Measurements from ENCODE around the gene PODXL.
"Not testable (repeated sequence)": the region's sequence is repeated elsewhere in the genome, so short reads cannot be mapped to it uniquely, and the experiment has no call there.

Gene PODXL

DNA sequence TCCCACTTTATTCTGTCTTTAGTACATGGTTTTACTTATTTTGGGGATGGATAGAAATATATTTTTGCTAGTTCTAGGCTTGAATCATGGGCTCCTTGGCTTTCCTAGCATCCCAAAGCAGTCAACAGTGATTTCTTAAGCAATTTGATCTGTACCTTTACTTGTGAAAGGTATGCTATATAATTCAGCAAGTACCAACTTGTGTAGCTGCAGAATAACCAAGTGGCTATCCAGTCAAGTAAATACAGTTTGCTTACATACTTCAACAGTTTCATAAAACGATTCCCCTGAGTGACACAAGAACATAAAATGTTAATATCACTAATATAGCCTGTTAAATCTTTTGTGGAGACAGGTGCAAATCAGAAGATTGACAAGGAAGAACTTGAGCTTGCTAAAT lies 67.2 kb downstream of the PODXL start:
- no peak for DNase-seq

DNA sequence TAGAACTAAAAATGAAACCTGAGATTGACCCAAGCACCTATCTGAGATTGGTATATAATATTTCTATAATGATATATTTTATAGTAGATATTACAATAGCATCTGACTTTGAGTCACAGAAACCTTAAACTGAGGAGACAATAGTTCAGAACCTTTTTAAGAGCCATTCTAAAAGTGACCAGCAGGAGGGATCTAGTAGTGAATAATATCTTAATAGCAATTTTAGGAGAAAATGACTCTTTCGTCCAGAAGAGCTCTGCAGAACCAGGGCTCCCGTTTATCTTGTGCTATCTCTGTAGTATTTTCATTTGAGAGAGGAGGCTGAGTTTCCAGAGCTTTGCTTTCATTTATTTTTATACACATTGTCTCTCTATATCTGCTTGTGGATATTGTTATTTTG lies 68.1 kb downstream of the PODXL start:
- no peak for DNase-seq

DNA sequence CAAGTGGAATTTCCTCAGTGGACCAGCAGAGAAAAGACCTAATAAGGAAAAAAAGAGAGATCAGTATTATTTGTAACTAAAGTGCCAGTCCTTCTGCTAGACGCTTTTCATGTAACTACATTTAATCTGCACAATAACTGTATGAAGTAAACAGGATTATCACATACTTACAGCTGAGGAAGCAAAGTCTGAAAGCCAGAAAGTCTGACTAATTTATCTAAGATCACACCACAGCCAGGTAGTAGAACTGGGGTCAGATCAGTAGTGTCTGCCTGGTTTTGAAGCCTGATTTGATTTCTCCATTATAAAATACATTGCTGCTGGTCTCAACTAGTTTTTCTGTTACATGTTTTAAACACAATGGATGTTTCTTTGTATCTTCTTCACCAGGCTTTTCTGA lies 69.2 kb downstream of the PODXL start:
- DNase-seq = no peak

DNA sequence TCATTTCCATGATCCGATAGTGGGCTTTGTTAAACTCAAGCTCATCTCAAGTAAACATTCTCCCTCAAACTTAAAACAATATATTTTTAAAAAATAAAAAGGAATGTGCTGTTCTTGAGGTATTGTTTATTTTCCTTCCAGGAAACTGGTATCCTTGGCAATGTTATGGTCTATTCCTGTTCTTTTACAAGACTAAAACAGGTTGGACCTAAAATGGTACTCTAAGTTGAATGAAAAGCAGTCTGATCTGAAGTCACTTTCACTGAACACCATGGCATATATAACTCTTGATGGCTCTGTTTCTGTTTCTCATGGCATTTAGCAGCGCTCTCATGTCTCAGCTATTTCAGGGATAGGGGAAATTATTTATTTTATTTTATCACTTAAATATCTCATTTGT lies 70.1 kb downstream of the PODXL start:
- DNase-seq = no peak

DNA sequence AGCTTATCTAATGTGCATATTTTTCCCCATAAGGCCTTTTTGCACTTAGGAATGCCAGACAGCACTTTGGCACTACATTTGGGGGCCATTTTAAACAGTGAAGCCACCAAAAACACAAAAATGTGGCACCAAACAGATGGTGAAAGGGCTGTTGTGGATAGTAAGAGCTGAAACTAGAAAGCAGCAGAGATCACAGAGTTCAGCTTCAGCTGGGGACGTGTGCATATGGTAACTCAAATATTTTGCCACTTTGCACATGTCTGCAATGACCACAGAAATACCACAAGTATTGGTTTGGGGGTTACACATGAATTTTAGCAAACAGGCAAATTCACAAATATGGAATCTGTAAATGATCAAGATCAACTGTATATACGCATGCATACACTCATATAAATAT lies 72.8 kb downstream of the PODXL start:
- DNase-seq = peak; percentile 27

DNA sequence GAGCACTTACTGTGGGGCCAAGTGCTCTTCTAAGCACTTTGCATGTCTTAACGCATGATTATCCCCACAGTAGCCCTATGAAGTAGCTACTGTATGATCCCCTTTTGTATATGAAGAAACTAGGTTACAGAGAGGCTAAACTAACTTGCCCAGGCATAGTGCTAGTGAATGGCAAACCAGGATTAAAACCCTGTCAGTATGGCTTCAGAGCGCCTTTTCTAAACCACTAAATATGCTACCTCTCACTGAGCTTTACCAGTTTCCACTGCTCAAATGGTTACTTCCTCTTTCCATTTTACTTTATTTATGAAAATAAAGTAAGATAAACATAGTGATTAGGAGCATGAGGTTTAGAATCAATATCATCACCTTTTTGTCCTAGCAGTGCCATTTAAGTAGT lies 73.6 kb downstream of the PODXL start:
- no peak for DNase-seq

DNA sequence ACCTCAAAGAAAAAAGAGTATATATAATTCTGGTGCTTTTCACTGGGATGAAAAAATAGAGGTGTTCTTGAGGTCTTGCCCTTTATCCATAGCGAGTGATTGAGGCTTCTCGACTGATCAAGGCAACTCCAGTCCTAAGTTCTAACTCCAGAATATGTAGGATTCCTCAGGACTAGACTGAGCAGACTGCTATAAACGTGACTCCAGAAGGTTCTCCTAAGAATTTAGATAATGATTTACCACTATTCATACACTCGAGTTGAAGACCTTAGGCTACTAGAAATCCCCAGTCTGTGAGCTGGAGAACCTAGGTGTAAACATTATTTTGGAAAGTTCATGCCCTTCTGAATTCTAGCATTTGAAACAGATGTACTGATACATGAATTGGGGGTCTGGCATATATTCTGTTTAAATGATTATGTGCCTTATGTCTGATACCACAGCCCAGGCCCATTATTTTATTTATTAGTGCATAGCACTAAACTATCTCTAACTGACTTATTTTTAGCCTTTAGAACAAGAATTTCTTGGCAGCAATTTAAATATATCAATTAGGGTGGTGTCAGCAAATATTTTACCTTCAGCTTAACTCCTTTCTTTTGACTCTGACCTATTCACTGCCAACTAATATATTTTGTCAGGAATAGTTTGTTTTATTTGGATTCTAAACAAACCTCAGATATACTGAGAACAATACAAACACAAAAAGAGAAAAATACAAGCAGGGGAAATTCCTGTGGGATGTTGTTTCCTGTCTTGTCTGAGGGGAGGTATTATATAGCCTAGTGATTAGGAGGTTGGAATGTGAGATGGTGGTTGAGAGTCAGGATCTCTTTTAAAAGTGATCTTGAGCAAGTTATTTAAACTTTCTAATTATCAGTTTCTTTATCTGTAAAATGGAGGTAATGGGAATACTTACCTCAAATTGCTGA lies 75.8 kb downstream of the PODXL start:
- DNase-seq = peak; percentile 59

DNA sequence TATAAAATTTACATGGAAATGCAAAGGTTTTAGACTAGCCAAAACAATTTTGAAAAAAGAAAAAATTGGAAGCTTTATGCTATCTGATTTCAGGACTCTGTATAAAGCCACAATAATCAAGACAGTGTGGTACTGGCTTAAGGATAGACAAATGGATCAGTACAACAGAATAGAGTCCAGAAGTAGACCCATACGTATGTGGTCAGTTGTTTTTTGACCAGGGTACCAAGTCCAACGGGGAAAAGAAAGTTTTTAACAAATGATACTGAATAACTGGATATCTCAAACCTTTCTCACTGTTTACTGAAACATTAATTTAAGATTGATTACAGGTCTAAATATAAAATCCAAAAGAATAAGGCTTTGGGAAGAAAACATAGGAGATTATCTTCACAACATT lies 79.7 kb downstream of the PODXL start:
- DNase-seq = no peak

DNA sequence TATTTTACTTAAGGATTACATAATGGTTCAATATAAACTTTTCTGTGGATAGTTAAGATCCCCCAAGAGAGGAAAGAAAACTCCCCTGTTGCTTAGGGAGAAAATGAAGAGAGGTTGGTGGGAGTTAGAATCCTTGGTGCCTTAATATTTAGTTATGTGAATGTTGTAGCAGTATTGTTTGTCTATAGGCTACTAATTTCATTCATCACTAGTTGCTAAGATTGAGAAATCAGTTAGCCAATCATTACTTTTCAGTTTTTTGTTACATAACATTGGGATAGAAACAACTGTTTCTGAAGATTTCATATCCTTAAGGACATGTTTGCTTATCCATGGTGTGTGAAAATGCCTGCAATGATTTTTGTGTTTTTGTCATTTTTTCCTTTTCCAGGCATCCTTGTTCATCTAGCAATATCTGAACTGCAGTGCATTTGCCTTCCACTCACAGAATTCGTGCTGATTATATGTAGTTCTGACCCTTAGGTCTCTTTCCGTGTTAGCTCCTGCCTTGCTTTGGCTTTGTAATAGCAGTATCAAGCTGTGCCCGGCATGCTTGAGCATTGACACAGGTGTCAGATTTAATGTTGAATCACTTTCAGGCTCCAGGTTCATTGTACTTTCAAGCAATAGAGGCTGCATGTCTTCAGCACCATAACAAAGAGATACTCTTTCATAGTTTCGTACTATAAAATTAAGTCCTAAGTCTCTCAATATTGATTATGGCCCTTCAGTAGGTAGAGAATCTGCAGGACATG lies 85.0 kb downstream of the PODXL start:
- no peak for DNase-seq

DNA sequence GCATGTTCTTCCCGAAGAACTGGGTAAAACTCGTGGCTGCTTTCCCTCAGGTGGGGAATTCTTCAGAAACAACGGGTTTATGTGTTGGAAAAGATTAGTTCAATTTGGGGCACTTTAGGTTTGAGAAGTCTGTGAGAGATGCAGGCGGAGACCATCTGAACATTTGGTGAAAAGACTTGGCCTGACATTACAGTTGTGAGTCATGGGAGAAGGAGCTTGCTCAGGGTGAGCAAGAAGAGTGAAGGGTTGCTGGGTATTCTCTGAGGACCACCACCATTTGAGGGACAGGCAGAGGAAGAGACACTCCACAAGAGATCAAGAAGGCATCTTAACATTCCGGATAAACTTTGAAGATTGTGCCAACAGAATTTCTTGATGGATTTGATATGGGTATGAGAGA lies 88.6 kb downstream of the PODXL start:
- DNase-seq = no peak

DNA sequence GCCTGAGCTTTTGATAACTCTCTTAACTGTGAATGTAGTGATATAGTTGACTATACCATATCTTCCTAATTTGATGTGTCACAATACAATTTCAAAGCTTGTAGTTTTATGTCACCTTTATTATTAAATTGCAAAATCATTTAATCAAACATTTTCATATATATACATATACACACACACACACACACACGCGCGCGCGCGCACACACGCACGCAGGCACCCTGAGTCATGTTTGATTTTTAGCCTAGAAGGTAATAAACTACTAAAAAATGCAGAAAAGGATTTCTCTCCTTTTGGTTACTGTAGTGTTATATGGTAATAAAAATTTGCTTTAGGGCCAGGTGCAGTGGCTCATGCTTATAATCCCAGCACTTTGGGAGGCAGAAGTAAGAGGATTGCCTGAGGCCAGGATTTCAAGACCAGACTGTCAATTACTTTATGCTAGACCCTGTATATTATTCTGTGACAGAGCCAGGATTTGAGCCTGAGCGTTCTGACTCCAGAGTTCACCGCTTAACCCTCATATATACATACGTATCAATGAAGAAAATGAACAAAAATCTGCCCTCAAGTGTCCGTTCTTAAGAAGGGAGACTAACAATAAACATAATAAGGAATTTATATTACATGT lies 89.6 kb downstream of the PODXL start:
- DNase-seq = no peak

DNA sequence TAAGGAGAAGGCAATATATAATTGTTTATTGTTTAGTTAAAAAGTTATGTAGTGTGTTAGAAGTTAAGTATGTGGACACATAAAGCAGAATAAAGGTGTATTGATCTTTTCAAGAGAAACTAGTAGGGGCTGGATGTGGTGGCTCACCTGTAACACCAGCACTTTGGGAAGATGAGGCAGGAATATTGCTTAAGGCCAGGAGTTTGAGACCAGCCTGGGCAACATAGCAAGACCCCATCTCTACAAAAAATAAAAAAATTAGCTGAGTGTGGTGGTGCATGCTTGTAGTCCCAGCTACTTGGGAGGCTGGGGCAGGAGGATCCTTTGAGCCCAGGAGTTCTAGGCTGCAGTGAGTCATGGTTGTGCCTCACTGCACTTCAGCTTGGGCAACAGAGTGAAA lies 93.7 kb downstream of the PODXL start:
- not testable (repeated sequence) for DNase-seq

DNA sequence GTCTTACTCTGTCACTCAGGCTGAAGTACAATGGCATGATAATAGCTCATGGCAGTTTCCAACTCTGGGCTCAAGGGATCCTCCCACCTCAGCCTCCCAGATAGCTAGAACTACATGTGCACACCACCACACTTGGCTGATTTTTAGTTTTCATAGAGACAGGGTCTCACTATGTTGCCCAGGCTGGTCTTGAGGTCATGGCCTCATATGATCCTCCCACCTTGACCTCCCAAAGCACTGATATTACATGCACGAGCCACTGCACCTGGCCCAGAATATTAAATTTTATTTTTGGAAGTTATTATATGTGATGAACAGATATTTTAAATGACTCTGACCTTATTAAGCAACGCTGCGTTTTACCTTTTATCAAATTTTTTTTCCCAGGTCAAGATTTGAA lies 94.4 kb downstream of the PODXL start:
- no peak for DNase-seq

DNA sequence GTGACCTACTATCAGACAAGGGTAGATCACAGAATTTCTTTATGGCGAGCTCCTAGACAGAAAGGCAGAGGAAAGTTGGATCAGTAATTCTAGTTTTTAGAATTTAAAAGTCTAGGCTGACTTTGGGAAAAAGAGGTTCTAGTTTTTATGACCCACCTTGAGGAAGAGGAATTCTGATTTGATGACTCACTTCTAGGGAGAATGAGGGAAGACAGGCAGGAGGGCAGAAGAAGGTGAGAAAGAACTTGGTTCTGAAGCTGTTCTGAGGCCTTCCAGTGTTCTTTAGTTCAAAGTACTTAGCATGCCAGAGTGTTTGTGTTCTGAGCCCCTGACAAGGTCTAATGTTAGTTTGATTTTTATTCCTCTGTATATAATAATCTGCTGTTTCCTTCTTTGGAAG lies 97.2 kb downstream of the PODXL start:
- DNase-seq = no peak

DNA sequence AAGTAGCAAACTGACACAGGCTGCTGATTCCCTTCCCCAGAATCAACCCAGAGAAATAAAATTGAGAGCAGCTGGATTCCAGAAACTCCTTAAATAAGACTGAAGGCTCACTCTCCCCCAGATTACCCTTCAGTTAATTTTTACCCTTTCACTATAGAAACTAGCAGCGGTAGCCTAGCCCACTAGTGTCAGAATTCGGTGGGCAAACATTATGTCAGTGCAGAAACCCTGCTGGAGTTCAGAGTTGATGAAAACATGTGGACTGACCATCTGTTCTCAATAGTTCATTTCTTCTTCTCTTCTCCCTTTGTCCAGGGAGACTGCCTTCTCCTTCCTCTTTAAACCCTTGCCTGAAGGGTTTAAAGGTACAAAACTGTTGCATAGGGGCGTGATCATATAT lies 100.1 kb downstream of the PODXL start:
- no peak for DNase-seq

DNA sequence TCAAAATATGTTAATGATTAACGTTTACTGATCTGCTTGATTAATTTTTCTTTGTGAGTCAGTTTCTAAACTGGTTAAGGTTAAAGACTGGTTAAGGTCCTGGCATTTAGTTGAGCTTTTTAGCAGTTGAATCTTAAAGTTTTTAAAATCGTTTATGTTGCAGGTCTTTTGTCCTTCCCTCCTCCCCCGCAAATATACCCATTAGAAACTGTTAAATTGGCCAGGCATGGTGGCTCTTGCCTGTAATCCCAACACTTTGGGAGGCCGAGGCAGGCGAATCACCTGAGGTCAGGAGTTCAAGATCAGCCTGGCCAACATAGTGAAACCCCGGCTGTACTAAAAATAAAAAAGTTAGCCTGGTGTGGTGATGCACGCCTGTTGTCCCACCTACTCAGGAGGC lies 100.9 kb downstream of the PODXL start:
- DNase-seq = no peak

DNA sequence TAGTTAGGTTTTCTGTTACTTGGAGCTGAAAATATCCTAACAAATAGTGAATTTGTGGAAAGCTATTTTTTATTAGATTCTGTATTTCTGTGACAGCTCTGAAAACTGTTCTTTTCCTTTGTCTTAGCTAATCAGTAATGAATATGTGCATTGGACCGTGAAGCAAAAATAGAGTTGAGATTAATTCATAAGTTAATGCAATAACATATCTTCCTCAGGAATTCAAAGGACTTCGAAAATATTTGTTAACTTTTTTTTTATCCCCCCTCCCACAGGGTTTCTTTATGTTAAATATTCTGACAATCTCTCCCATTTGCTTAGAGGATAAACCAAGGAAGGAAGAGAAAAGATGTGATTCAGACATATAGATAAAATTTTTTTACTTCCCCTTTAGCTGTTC lies 101.4 kb downstream of the PODXL start:
- no peak for DNase-seq

DNA sequence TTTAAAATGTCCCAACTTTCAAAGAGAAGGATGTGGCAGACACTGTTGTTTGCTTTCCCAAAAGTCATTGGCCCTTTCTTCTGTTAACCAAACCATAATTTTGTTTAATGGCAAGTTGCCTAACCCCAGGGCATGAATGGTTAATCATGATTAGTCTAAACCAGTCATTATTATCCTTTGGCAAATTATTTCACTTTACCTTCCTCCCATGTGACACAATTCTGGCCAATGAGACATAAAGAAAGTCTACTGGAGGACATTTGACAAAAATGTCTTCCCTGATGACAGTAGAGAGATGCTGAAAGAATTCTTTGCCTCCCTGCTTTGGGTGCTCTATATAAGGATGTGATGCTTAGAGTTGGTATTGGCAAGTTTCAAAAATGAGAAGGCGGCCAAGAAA lies 101.9 kb downstream of the PODXL start:
- no peak for DNase-seq

All from fibroblast of skin of abdomen (primary cell).